GM18858 (cell line): Measurements from ENCODE around the gene AGBL4.
"Not testable (repeated sequence)": the region's sequence is repeated elsewhere in the genome, so short reads cannot be mapped to it uniquely, and the experiment has no call there.

Source experiments
- ATAC-seq: cut with Tn5 transposase; IDR thresholded peaks from one replicate; pipeline ENCODE4 v1.9.1; 2021; ENCODE audit not compliant: unreplicated experiment

Gene AGBL4

GRCh38 chr1:49448200-49448599, 575.6 kb downstream of the AGBL4 start:
- no peak for ATAC-seq

GRCh38 chr1:49436865-49437264, 586.9 kb downstream of the AGBL4 start:
- no peak for ATAC-seq

- no peak for ATAC-seq
Observed at GRCh38 chr1:49435291-49435690, 588.5 kb downstream of the AGBL4 start.

- no peak for ATAC-seq
Observed at GRCh38 chr1:49424782-49425181, 599.0 kb downstream of the AGBL4 start.

GRCh38 chr1:49416758-49417157, 607.0 kb downstream of the AGBL4 start:
- no peak for ATAC-seq

- no peak for ATAC-seq
Observed at GRCh38 chr1:49408346-49408745, 615.4 kb downstream of the AGBL4 start.

- no peak for ATAC-seq
Observed at GRCh38 chr1:49397086-49397485, 626.7 kb downstream of the AGBL4 start.

GRCh38 chr1:49394200-49394599, 629.6 kb downstream of the AGBL4 start:
- no peak for ATAC-seq

- ATAC-seq = no peak
Observed at GRCh38 chr1:49389699-49390098, 634.1 kb downstream of the AGBL4 start.

GRCh38 chr1:49364676-49365075, 659.1 kb downstream of the AGBL4 start:
- ATAC-seq = no peak

GRCh38 chr1:49363628-49364027, 660.1 kb downstream of the AGBL4 start:
- ATAC-seq = no peak

- no peak for ATAC-seq
Observed at GRCh38 chr1:49358036-49358435, 665.7 kb downstream of the AGBL4 start.

- ATAC-seq = no peak
Observed at GRCh38 chr1:49356594-49356993, 667.2 kb downstream of the AGBL4 start.

- no peak for ATAC-seq
Observed at GRCh38 chr1:49351768-49352167, 672.0 kb downstream of the AGBL4 start.

- ATAC-seq = no peak
Observed at GRCh38 chr1:49346767-49347349, 676.9 kb downstream of the AGBL4 start.

- ATAC-seq = no peak
Observed at GRCh38 chr1:49340576-49340975, 683.2 kb downstream of the AGBL4 start.

- ATAC-seq = no peak
Observed at GRCh38 chr1:49339043-49339442, 684.7 kb downstream of the AGBL4 start.

GRCh38 chr1:49337251-49337650, 686.5 kb downstream of the AGBL4 start:
- ATAC-seq = no peak

GRCh38 chr1:49333906-49334305, 689.8 kb downstream of the AGBL4 start:
- no peak for ATAC-seq

GRCh38 chr1:49331066-49331852, 692.5 kb downstream of the AGBL4 start:
- ATAC-seq = no peak

GRCh38 chr1:49323925-49324540, 699.7 kb downstream of the AGBL4 start:
- ATAC-seq = no peak

GRCh38 chr1:49320493-49320892, 703.3 kb downstream of the AGBL4 start:
- ATAC-seq = not testable (repeated sequence)
